CMK (cell line): ENCODE measurements around the gene FAM83B.
"Not testable (repeated sequence)": the region's sequence is repeated elsewhere in the genome, so short reads cannot be mapped to it uniquely, and the experiment has no call there.

Experiments used
- DNase-seq: peaks from one replicate; pipeline ENCODE4 v3.0.0-alpha.2; 2010; ENCODE audit warnings: low read depth

FAM83B gene

DNA sequence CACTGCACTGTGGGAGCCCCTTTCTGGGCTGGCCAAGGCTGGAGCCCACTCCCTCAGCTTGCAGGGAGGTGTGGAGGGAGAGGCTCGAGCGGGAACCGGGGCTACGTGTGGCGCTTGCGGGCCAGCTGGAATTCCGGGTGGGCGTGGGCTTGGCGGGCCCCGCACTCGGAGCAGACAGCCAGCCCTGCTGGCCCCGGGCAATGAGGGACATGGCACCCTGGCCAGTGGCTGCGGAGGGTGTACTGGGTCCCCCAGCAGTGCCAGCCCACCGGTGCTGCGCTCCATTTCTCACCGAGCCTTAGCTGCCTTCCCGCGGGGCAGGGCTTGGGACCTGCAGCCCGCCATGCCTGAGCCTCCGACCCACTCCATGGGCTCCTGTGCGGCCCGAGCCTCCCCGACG, 132.6 kb downstream of the FAM83B start:
- DNase-seq = not testable (repeated sequence)

- no peak for DNase-seq
These were observed 134.1 kb downstream of the FAM83B start for GRCh38 chr6:54980511-54981275.

GRCh38 chr6:54981276-54981609, 134.7 kb downstream of the FAM83B start:
- no peak for DNase-seq

GRCh38 chr6:54981647-54982046, 135.1 kb downstream of the FAM83B start:
- DNase-seq = no peak

DNA sequence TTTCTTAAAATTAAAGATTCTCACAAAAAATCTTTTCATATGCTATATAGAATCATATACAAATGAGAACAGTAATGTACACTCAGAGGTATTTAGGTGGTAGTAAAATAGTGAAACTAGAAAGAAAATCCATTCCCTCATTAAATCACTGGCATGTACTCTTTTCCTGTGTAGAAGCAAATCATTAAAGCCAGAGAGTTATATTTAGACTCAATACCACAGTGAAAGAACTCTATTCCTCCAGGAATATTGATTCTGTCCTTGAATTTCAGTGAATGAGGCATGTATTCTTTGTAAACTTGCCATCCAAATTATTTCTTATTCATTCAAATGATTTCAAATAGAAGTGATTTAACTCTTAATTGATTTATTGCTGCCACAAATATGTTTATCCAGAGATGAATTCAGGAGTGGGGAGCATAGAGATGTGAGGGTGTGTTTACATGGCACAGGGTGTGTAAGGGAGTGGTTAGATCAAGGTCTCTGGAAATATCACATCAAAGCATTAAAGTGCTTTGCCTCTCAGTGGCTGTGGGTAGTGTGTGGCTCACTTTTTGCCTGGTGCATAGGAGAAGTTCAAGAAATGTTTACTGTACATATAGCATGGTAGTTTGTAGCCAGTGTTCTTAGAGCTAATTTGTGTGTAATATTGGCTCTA, 141.2 kb downstream of the FAM83B start:
- DNase-seq = no peak

DNA sequence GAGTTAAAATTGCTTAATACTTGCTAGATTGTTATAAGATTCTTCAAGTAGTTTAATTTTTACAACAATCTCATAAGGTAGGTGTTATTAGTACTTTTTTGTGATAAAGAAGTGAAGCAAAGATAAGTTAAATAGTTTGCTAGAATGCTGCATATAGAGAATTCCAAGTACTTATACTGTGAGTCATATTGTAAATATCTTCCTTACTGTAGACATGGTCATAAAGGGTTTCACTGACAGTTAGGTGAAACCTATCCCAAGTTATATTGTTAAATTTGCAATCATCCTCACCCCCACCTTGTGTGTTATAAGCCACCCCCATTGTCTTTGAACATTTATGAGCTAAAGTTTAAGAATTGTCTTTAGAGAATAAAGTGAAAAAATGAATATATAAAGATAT, 142.0 kb downstream of the FAM83B start:
- no peak for DNase-seq

GRCh38 chr6:54990001-54990400, 143.4 kb downstream of the FAM83B start:
- no peak for DNase-seq
